ENCODE results near the gene ZNF593OS.

The ZNF593OS gene

DNA sequence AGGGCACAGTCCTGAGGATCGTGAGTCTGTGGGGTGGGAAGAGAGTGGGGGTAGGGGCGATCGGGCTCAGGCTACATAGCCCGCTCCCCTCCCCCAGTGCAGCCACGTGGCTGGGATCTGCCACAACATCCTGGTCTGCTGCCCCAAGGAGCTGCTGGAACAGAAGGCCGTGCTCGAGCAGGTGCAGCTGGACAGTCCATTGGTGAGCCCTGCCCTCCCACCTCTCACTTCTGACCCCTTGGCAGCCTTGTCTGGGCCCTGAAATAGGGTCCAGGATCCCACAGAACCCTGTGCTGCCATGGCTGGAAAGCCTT is 10.7 kb upstream of the ZNF593OS start:
- no peak for DNase-seq

DNA sequence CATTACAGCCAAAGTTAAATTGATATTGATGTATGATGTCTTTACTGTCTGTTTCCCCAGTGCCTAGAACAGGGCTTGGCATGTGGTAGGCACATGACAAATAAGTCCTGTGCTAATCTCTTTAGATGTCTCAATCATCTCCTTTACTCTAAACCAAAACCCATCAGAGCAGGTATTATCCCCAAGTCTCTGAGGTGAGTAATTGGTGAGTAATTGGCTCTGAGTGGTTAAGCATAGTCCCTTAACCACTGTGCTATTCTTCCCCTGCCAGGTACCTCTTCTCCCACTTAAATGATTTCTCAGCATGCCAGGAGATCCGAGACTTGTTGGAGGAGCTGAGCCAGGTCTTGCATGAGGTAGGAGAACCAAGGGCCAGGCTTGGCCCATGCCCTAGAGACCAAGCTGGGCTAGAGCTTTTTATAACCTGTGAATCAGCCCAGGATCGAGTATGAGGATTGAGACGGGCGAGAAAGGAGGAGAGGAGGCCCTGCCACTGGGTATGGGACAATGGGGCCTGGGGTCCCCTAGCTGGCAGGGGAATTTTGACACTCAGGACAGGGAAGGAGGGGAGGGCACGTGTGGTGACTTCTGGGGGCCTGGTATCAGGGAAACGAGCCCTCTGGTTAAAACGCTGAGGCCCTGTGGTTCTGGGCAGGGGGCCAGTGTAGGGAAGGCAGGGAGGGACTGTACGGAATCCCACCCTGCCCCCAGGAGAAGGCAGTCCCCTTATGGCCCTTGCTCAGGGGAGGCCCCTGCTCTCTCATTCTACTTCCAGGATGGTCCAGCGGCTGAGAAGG is 10.2 kb upstream of the ZNF593OS start:
- DNase-seq = peak; percentile 79

DNA sequence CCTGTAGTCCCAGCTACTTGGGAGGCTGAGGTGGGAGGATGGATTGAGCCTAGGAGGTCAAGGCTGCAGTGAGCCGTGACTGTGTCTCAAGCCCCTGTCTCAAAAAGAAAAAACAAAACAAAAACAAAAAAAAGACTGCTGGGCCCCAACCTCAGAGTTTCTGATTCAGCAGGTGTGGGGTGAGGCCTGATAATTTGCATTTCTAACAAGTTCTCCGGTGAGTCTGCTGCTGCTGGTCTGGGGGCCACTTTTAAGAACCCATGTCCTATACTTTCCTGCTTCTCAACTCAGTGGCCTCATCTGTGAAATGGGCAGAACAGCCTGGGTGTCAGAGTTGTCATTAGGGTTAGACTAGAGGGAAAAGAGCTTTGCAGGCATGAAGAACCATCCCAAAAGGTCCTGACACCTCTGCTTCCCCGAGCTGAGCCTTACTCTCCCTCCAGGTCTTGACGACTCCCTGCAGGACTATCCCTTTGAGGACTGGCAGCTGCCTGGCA is 8.4 kb upstream of the ZNF593OS start:
- no peak for DNase-seq

DNA sequence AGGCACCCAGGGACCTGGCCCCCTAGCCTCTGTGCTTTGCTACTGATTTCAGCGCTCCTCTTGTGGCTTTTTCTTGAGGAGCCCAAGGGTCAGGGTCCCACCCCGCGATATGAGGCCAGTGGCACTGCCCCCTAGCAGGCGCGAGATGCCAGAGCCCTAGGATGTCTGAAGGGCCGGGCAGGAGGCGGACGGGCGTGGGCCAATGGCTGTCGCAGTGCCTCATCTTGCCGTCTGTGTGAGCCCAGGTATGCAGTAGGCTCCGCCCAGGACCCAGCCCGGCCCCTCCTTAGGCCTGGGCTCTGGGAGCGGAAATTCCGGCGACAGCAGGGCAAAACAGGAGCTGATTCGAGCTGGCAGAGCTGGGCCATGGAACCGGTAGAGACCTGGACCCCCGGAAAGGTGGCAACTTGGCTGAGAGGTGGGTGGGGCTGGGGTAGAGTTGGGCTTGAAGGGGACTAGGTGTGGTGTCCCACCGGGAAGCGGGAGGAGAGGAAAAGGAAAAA is 5.6 kb upstream of the ZNF593OS start, which contains the start of gene CNKSR1:
CNKSR1 (plus strand) TSS at position 310 of the 503 bp plus-strand sequence; CDS start at position 367, 57 bp downstream.
- no peak for DNase-seq

DNA sequence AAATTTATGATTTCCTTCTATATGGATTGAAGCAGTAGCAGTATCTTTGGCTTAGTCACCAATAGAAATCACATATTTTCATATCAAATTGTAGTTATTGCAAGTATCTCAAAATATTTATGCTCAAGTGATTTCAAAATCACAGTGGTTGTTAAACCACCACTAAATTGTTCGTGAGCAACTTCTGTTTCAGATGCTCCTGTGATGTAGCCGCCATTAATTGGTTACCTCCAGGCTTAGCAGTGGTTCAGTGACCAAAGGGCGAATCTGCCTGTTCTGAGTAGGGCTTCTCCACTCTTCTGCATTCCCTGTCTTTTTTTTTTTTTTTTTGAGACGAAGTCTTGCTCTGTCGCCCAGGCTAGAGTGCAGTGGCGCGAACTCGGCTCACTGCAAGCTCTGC is 3.7 kb upstream of the ZNF593OS start:
- no peak for DNase-seq

DNA sequence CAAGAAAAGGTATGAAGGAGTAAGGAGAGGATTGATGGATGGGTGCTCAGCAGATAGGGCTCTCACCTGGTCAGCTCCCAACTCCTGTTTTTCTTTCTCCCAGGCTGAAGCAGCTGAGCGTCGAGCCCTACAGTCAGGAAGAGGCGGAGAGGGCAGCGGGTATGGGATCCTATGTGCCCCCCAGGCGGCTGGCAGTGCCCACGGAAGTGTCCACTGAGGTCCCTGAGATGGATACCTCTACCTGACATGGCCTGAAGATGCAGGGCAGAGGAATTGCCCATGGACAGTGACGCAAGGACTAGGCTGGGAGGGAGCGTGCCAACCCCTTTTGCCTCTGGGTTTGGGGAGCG is 1.2 kb downstream of the ZNF593OS start:
- no peak for DNase-seq

DNA sequence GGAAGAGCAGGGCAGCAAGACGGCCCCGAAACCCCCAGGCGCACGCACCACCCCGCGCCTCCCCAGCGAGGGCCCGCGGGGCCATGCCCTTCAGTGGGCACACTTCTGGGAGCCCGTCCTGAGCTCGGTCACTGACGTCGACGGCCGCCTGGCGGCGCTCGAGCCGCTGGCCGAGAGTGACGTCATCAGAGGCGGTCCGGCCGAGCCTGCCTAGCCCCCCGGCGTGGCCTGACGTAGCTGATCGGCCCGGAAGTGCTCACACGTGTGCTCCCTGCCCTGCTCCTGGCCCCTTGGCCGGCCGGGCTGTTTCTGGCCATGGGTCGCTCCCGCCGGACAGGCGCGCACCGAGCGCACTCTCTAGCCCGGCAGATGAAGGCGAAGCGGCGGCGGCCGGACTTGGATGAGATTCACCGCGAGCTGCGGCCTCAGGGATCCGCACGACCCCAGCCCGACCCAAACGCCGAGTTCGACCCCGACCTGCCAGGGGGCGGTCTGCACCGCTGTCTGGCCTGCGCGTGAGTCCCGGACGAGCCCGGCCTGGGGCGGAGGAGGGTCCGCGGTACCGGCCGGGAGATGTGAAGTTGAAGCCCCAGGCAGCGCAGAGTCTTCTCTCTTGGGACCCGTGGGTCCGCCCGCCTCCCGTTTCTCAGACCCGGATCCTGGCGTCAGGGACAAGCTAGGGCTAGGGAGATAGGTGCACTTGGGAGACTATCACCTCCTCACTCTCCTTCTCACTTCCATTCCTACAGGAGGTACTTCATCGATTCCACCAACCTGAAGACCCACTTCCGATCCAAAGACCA is 1.8 kb downstream of the ZNF593OS start, which contains the start of gene ZNF593:
ZNF593 (plus strand) TSS at position 240 of the 803 bp plus-strand sequence; CDS start at position 316, 76 bp downstream.
- DNase-seq = peak; percentile 84

DNA sequence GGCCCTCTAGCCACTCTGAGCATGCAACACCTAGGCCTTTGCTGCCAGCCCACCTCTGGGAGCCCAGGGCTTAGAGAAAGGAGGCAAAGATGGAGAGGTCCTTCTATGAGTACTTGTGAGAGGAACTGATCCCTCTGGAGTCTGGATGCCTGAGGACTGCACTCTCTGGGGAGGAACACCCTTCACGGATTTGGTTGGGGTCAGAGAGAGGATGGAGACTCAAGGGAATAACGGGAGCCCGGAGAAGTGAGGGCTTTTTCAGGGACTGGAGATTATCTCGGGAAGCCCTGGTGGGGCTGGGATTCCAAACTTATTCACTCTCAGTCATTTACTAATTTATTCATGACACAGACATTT is 2.5 kb downstream of the ZNF593OS start:
- DNase-seq = no peak

DNA sequence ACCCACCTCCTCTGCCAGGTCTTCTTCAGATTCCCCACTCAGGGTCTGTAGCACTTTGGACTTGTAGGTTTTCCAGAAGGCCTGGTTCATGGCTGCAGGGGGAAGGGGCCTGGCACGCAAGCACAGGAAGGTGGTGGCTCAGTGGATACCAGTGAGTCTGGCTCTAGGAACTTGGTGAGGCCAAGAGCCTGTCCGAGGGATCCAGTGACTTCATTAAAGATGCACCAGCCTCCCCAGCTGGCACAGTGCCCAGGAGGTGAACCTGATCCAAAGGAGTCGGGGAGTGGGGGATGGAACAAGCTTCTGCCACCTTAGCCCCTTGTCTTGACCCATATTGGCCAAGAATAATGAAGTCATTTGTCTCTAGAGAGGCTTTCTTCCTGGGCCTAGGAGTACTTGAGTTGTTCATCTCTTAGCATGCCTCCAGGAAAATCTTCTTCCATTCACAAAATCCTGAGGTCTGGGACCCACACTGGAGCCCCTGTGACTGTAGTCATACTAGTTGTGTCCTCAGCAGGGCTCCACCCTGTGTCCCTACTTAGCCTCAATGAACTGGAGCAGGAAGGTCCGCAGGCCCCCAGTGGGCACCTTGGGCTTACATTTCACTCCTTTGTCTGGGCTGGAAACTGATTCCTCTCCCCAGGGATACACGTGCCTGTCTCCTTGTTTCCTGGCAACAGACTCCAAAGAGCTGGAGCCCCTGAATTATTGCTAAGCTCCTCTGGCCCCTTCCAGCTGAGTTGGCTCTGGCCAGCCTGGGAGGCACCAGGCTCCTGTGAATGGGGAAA is 3.0 kb downstream of the ZNF593OS start, which contains the start of gene C1orf232:
C1orf232 (minus strand) TSS at position 554 of the 788 bp plus-strand sequence; CDS start at position 90, 464 bp downstream.
- no peak for DNase-seq

DNA sequence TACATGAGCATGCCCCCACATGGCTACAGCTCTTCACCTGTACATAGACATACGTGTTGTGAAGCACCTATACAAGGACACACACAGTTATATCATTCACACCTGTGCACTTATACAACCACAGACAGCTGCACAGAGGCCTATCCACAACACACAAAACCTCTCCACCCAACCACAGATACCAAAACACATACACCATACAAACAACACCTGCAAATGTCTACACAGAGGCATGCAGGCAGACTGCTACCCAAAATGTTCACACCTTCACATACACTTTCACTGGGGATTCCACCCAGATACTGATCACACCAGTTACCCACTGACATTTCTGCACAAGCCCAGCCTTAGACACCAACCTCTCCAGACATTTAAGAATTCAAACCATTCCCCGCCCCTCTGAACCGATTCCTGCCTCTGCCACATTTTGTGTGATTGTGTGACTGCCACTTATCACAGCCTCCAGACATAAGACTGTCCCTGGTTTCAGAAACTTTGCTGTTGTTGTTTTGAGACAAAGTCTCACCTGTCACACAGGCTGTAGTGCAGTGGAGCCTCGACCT is 4.8 kb downstream of the ZNF593OS start:
- DNase-seq = no peak

DNA sequence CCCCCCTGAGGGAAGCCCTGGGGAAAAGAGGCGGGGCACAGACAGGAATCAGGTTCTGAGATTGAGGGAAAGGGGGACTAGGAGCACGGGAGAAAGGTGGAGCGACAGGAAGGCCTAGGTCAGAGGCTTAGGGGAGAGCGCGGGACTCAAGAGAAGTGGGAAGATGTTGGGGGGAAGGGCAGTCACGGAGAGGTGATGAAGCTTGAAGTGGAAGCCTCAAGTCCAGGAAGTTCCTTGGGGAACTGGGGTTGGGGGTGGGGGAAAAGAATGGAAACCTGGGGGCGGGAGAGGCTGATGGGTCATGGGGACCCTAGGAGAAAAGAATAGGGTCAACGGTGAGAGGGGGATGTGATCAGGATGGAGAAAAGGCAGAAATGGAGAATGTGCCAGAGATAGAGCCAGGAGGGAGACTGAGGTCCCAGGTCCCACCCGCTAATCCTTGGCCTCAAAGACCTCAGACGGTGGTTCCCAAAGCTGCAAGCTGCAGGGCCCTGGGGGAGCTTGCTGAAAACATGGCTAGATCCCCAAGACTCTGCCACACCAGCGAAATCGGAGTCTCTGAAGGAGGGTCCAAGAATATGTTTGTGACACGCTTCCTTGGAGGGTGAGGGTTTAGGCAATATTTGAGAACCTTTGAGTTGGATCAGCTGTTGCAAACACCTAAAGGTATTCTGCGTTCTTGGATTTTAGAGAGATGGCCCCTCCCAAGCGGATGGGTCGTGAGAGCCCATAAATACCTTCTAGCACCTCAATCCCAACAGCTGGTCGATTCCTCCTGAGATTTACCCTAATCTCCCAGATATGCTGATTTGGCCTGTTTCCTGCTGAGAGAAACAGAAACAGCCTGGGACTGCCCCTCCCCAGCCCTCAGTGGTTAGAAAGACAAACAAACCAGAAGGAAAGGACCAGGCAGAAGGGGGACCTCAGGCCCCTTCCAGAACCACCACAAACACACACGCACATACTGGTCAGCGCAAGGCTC is 6.5 kb downstream of the ZNF593OS start:
- no peak for DNase-seq

DNA sequence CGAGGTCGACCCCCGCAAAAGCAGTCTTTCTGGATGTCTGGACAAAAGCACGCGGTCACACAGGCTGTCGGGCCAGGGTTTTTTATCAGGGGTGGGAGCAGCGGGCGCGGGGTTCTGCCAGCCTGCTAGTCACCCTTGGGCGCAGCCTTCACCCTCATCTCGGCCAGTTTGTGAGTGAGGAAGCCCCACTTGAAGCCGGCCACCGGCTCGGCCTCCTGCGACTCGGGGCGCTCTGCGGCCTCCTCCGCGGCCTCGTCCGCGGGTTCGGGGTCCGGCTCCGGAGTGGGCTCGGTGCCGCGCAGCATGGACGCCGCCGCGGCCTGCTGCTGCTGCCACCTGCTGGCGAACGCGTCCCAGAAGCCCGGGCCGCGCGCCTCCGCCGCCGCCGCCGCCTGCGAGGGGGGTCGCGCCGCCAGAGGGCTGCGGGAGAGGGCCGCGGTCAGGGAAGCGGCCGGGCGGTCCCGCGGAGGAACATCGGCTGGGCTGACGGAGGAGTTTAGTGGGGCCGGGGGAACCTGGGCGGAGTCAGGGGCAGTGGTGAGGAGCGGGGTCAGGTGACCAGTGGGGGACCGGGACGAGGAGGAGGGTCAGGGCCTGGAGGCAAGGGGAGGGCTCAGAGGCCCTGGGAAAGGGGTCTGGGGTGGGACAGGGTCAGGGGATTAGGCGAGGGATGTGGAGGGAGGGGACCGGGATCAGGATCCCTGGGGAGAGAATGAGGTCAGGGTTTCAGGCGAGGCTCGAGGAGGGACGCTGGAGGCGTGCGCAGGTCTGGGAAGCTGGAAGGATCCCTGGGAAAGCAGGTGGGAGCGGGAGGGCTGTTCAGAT is 7.4 kb downstream of the ZNF593OS start:
- no peak for DNase-seq

DNA sequence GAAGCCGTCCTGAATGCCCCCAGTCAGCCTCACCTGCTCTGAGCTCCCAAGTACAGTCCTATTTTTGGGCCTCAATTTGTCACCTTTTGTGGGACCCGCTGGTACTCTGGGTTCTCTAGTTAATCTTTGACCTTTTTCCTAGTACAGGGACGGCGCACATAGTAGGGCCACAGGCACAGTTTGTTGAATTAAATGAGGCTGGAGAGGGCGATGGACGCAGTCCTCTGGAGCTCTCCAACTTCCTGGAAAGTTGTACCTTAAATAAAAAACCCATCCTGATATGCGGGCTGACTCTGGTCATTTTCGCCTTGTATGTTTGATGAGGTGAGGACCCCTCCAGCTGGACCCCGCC is 8.0 kb downstream of the ZNF593OS start:
- no peak for DNase-seq

DNA sequence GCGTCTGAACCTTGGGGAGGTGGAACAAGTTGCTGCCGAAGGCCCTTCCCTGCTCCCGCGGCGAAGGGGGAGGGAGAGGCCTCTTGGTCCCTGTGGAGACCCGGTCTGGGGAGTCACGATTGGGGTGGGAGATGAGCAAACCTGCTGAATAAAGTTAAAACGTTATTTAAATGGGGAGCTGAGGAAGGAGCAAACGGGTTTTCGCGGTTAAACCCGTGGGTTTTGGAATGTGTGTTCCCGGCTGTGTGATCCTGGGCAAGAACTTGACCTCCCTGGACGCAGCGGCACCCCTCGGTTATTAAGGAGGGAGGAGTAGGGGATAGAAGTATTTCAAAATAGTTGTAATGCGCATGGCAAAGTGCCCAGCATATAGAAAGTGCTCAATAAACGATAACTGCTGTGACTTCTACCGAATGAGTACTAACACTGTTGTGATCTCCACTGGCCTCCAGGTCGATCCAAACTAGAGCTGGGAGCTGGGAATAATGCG is 9.4 kb downstream of the ZNF593OS start:
- DNase-seq = no peak

DNA sequence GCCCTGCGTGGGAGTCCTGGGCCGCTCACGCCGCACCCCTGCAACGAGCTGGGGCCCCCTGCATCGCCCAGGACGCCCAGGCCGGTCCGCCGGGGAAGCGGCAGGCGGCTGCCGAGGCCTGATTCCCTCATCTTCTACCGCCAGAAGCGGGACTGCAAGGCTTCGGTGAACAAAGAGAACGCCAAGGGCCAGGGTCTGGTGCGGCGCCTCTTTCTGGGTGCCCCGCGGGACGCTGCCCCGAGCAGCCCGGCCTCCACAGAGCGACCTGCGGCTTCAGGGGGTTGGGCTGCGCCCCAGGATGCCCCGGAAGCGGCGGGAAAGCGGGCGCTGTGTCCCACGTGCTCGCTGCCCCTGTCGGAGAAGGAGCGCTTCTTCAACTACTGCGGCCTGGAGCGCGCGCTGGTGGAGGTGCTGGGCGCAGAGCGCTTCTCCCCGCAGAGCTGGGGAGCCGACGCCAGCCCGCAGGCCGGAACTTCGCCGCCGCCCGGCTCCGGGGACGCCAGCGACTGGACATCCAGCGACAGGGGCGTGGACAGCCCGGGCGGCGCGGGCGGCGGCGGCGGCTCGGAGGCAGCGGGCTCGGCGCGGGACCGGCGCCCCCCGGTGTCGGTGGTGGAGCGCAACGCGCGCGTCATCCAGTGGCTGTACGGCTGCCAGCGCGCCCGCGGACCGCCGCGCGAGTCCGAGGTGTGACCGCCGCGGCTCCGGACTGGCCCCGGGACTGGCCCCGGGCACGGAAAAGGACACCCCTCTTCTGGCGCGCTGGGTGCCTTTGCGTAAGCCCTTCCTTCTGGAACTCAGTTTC is 10.0 kb downstream of the ZNF593OS start:
- no peak for DNase-seq

DNA sequence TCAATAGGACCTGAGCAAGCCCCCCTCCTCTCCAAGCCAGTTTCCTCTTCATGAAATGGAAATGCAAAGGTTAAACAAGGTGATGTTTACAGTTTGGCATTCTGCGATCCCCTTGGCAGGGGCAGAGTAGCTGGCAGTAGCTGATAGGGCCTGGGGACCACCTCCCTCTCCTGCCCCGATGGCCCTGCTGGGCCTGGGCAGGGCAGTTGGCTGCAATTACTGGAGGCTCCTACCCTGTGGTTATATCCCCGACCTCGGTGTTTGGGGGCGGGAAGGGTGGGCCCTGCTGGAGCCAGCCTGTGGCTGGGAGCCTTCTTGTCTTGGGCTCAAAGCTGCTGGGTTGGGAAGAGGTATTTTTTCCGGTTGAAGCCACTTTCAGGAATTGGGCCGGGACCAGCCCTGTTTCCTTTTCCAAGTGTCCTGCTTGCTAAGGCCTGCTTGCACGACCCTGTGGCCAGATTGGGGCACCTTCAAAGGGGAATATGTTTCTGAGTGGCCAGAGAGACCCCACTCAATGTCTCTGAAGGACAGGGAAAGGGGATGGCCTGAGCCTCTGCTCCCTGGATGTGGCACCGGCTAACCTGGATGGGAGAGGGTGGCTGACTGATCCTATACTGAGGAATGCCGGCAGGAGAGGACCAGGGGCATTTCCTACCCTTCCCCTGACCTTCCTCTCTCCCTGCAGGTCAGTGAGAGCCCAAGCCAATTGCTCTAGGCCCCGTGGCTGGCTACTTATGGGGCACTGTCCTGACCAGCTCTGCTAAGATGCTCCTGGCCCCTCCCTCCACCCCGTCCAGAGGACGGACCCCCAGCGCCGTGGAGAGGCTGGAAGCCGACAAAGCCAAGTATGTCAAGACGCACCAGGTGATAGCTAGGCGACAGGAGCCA is 10.9 kb downstream of the ZNF593OS start:
- DNase-seq = no peak

DNA sequence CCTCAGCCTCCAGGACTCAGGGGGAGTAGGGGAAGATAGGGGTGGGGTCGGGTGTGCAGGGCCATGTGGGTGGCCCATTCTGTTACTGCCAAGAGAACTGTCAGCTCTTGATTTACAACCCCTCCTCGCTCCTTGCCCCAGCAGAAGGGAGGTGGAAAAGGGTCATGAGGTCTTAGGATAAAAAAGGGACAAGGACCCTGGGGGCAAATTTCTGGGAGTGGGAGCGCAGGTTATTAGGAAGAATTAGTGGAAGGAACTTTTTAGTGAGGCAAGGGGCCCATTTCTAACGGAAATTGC is 11.9 kb downstream of the ZNF593OS start:
- no peak for DNase-seq

DNA sequence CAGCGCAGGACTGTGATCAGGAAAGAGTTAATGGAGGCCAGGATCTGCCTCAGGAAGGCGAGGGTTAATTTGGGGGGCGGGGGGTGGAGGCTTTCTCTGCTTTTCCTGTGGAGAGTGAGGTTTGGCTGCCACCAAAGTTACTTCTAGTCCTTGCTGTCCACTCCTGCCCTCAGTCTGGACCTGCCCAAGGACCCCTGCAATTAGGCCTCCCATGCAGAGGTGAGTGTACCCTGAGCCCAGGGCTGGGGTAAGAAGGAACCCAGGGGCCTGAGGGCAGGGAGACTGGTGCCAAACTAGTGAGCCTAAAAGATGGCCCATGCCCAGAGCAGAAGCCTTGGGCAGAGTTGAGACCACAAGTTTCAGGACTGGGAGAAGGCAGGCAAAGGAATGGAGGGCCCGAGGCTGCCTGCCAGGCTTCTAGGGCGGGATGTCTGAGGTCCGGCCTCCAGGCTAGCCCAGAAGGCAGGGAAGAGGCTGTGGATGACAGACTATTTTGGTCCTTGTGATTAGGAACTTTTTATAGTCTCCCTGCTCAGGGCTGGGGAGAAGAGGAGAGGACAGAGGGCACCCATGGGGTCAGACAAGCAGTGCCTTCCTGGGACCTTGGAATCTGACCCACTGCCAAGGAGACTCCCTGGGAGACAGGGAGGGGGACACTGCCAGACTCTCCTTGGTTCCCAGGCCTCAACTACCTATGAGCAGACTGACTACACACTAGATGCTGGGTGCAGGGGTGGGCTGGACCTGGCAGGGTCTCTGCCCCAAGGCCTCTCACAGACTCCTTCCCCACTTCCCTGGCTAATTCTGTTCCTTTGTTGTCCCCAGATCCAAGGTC is 12.5 kb downstream of the ZNF593OS start, which contains the start of gene FAM110D:
FAM110D (plus strand) TSS at position 172 of the 835 bp plus-strand sequence. CDS start 2,213 bp downstream, outside the sequence.
- DNase-seq = no peak
